GM18870 (cell line): ENCODE measurements around the gene VSIG10L.

Source experiments
- ATAC-seq: cut with Tn5 transposase; IDR thresholded peaks from one replicate; pipeline ENCODE4 v1.9.1; 2021; ENCODE audit warnings: moderate library complexity; ENCODE audit not compliant: unreplicated experiment

Gene VSIG10L

GRCh38 chr19:51365965-51366388 lies 24.0 kb upstream of the VSIG10L start, which contains the start of gene ETFB:
ETFB (minus strand) TSS chr19:51366388; CDS start chr19:51366326, 62 bp downstream.
- ATAC-seq: no peak

- ATAC-seq: no peak
Observed at GRCh38 chr19:51365211-51365964, 23.4 kb upstream of the VSIG10L start.

GRCh38 chr19:51364200-51365106 lies 22.5 kb upstream of the VSIG10L start:
- no peak for ATAC-seq

- no peak for ATAC-seq
Observed at GRCh38 chr19:51361239-51361638, 19.3 kb upstream of the VSIG10L start.

- ATAC-seq: no peak
Observed at GRCh38 chr19:51359294-51359693, 17.4 kb upstream of the VSIG10L start.

- no peak for ATAC-seq
Observed at GRCh38 chr19:51357952-51358351, 16.0 kb upstream of the VSIG10L start.

GRCh38 chr19:51356159-51356801 lies 14.3 kb upstream of the VSIG10L start:
- ATAC-seq: no peak

- ATAC-seq: no peak
Observed at GRCh38 chr19:51354742-51355148, 12.8 kb upstream of the VSIG10L start.

- no peak for ATAC-seq
Observed at GRCh38 chr19:51354103-51354741, 12.3 kb upstream of the VSIG10L start.

GRCh38 chr19:51352783-51353360 lies 10.9 kb upstream of the VSIG10L start:
- ATAC-seq: no peak

- no peak for ATAC-seq
Observed at GRCh38 chr19:51351266-51351990, 9.5 kb upstream of the VSIG10L start.

- ATAC-seq: no peak
Observed at GRCh38 chr19:51347209-51347928, 5.4 kb upstream of the VSIG10L start.

GRCh38 chr19:51346742-51347141 lies 4.8 kb upstream of the VSIG10L start:
- no peak for ATAC-seq

- ATAC-seq: no peak
Observed at GRCh38 chr19:51345076-51345620, 3.2 kb upstream of the VSIG10L start.

GRCh38 chr19:51342631-51343569 lies 961 bp upstream of the VSIG10L start:
- ATAC-seq: no peak

- no peak for ATAC-seq
Observed at GRCh38 chr19:51341066-51341465, 873 bp downstream of the VSIG10L start.

GRCh38 chr19:51339687-51340656 lies 2.0 kb downstream of the VSIG10L start:
- ATAC-seq: no peak
